AG09319 (cell line): Measurements from ENCODE around the gene BAG1.

Source experiments
- DNase-seq: peaks from one replicate; pipeline ENCODE4 v3.0.0-alpha.2; 2010; ENCODE audit warnings: low read depth; ENCODE audit errors: extremely low read depth
- CTCF ChIP-seq: IDR thresholded peaks from 2 replicates; pipeline ENCODE4 v1.5.1; 2011; ENCODE audit warnings: low read depth, mild to moderate bottlenecking, inconsistent platforms, low read length, moderate library complexity

The BAG1 gene

GRCh38 chr9:33300546-33300945 is 36.0 kb upstream of the BAG1 start:
- DNase-seq = no peak
- no peak for TF ChIP-seq CTCF

- no peak for DNase-seq
- no peak for TF ChIP-seq CTCF
These were observed 32.9 kb upstream of the BAG1 start for GRCh38 chr9:33297432-33297831.

GRCh38 chr9:33295571-33295970 is 31.1 kb upstream of the BAG1 start:
- DNase-seq = no peak

DNA sequence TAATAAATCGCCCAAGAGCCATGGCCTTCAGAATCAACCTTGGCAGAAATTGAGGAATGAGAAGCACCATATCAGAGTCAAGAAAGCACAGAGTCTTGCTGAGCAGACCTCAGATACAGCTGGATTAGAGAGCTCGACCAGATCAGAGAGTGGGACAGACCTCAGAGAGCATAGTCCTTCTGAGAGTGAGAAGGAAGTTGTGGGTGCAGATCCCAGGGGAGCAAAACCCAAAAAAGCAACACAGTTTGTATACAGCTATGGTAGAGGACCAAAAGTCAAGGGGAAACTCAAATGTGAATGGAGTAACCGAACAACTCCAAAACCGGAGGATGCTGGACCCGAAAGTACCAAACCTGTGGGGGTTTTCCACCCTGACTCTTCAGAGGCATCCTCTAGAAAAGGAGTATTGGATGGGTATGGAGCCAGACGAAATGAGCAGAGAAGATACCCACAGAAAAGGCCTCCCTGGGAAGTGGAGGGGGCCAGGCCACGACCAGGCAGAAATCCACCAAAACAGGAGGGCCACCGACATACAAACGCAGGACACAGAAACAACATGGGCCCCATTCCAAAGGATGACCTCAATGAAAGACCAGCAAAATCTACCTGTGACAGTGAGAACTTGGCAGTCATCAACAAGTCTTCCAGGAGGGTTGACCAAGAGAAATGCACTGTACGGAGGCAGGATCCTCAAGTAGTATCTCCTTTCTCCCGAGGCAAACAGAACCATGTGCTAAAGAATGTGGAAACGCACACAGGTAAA is 30.3 kb upstream of the BAG1 start:
- no peak for TF ChIP-seq CTCF
- DNase-seq = no peak

More at GRCh38 chr9:33295571-33295970, 31.1 kb upstream of the BAG1 start:
- TF ChIP-seq CTCF = no peak

GRCh38 chr9:33293782-33294181 is 29.3 kb upstream of the BAG1 start:
- no peak for TF ChIP-seq CTCF
- DNase-seq = no peak

DNA sequence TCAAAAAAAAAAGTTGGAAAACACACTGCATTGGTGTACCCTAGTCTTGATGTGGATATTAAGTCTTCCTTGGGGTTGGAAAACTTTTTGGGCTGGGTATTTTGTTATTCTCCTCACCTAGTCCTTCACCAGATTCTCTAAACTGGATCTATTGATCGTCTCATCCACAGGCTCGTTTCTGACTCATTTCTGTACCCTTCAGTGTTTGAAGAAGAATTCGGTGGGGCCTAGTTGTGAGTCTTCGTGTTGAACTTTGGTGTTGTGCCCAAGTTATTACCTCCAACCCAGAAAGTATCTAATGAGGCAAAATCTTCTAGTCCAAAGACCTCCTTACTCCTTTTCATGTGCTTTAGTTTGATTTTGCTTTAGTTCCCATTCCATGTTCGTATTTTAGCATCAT is 27.4 kb upstream of the BAG1 start:
- no peak for TF ChIP-seq CTCF
- DNase-seq = no peak

GRCh38 chr9:33291031-33291397 is 26.5 kb upstream of the BAG1 start:
- DNase-seq = no peak
- TF ChIP-seq CTCF = no peak
